ENCODE measurements around the gene ZC3H4.

ZC3H4 gene

GRCh38 chr19:47071731-47072130, 41.8 kb downstream of the ZC3H4 start:
- Histone ChIP-seq H3K27me3 (ENCODE audit: control insufficient read depth, insufficient read depth, low read length, poor library complexity, severe bottlenecking) (no peaks in the 10 kb centered on the region), H3K9me3 (ENCODE audit: control insufficient read depth, low read length) (no peaks in the 10 kb centered on the region), H3K4me3 (ENCODE audit: insufficient read depth, low read depth, low read length) (no peak overlapping the region), H3K27ac (ENCODE audit: insufficient read depth, low read depth, low read length, poor library complexity, severe bottlenecking) (no peak overlapping the region), H3K4me1 (ENCODE audit: control insufficient read depth, insufficient read depth, low read length) (no peaks in the 10 kb centered on the region), H3K36me3 (ENCODE audit: control insufficient read depth, insufficient read depth, low read length) (peaks cover 40% of the 10 kb centered on the region)
- 95% methylated on average over 12 of the region's 12 CpGs for WGBS, 2 experiments

GRCh38 chr19:47070756-47071155, 42.8 kb downstream of the ZC3H4 start:
- no peaks in the 10 kb centered on the region for H3K4me1 ChIP-seq (ENCODE audit: control insufficient read depth, insufficient read depth, low read length)
- no peak overlapping the region for H3K27ac ChIP-seq (ENCODE audit: insufficient read depth, low read depth, low read length, poor library complexity, severe bottlenecking)
- H3K27me3 ChIP-seq (ENCODE audit: control insufficient read depth, insufficient read depth, low read length, poor library complexity, severe bottlenecking) = no peaks in the 10 kb centered on the region
- H3K9me3 ChIP-seq (ENCODE audit: control insufficient read depth, low read length) = no peaks in the 10 kb centered on the region
- WGBS, 2 experiments = 96% methylated on average over 18 of the region's 18 CpGs
- H3K4me3 ChIP-seq (ENCODE audit: insufficient read depth, low read depth, low read length) = no peak overlapping the region
- peaks cover 37% of the 10 kb centered on the region for H3K36me3 ChIP-seq (ENCODE audit: control insufficient read depth, insufficient read depth, low read length)

- Histone ChIP-seq H3K9me3 (ENCODE audit: control insufficient read depth, low read length) (no peaks in the 10 kb centered on the region), H3K27me3 (ENCODE audit: control insufficient read depth, insufficient read depth, low read length, poor library complexity, severe bottlenecking) (no peaks in the 10 kb centered on the region), H3K36me3 (ENCODE audit: control insufficient read depth, insufficient read depth, low read length) (peaks cover 40% of the 10 kb centered on the region), H3K4me1 (ENCODE audit: control insufficient read depth, insufficient read depth, low read length) (no peaks in the 10 kb centered on the region), H3K27ac (ENCODE audit: insufficient read depth, low read depth, low read length, poor library complexity, severe bottlenecking) (no peak overlapping the region), H3K4me3 (ENCODE audit: insufficient read depth, low read depth, low read length) (no peak overlapping the region)
- 95 to 96% methylated on average over 15 of the region's 15 CpGs for WGBS, 2 experiments
Observed at GRCh38 chr19:47069795-47070194, 43.8 kb downstream of the ZC3H4 start.

GRCh38 chr19:47068876-47069406, 44.6 kb downstream of the ZC3H4 start:
- Histone ChIP-seq H3K4me3 (ENCODE audit: insufficient read depth, low read depth, low read length) (no peak overlapping the region), H3K27ac (ENCODE audit: insufficient read depth, low read depth, low read length, poor library complexity, severe bottlenecking) (no peak overlapping the region), H3K4me1 (ENCODE audit: control insufficient read depth, insufficient read depth, low read length) (no peaks in the 10 kb centered on the region), H3K27me3 (ENCODE audit: control insufficient read depth, insufficient read depth, low read length, poor library complexity, severe bottlenecking) (no peaks in the 10 kb centered on the region), H3K9me3 (ENCODE audit: control insufficient read depth, low read length) (no peaks in the 10 kb centered on the region), H3K36me3 (ENCODE audit: control insufficient read depth, insufficient read depth, low read length) (peaks cover 41% of the 10 kb centered on the region)
- whole genome bisulfite sequencing, 2 experiments = 94 to 95% methylated on average over 18 of the region's 18 CpGs

- no peaks in the 10 kb centered on the region for H3K27me3 ChIP-seq (ENCODE audit: control insufficient read depth, insufficient read depth, low read length, poor library complexity, severe bottlenecking)
- H3K9me3 ChIP-seq (ENCODE audit: control insufficient read depth, low read length) = no peaks in the 10 kb centered on the region
- H3K4me3 ChIP-seq (ENCODE audit: insufficient read depth, low read depth, low read length) = no peak overlapping the region
- H3K27ac ChIP-seq (ENCODE audit: insufficient read depth, low read depth, low read length, poor library complexity, severe bottlenecking) = no peak overlapping the region
- no peaks in the 10 kb centered on the region for H3K4me1 ChIP-seq (ENCODE audit: control insufficient read depth, insufficient read depth, low read length)
- peaks cover 41% of the 10 kb centered on the region for H3K36me3 ChIP-seq (ENCODE audit: control insufficient read depth, insufficient read depth, low read length)
- WGBS, 2 experiments = 93 to 95% methylated on average over 8 of the region's 8 CpGs
Observed at GRCh38 chr19:47068246-47068645, 45.3 kb downstream of the ZC3H4 start.

- WGBS, 2 experiments = 96% methylated on average over 36 of the region's 36 CpGs
- Histone ChIP-seq H3K4me1 (ENCODE audit: control insufficient read depth, insufficient read depth, low read length) (no peaks in the 10 kb centered on the region), H3K9me3 (ENCODE audit: control insufficient read depth, low read length) (no peaks in the 10 kb centered on the region), H3K27me3 (ENCODE audit: control insufficient read depth, insufficient read depth, low read length, poor library complexity, severe bottlenecking) (no peaks in the 10 kb centered on the region), H3K4me3 (ENCODE audit: insufficient read depth, low read depth, low read length) (no peak overlapping the region), H3K36me3 (ENCODE audit: control insufficient read depth, insufficient read depth, low read length) (peaks cover 41% of the 10 kb centered on the region), H3K27ac (ENCODE audit: insufficient read depth, low read depth, low read length, poor library complexity, severe bottlenecking) (no peak overlapping the region)
Observed at GRCh38 chr19:47067215-47067847, 46.2 kb downstream of the ZC3H4 start.

GRCh38 chr19:47066376-47067214, 47.0 kb downstream of the ZC3H4 start:
- Histone ChIP-seq H3K27me3 (ENCODE audit: control insufficient read depth, insufficient read depth, low read length, poor library complexity, severe bottlenecking) (no peaks in the 10 kb centered on the region), H3K27ac (ENCODE audit: insufficient read depth, low read depth, low read length, poor library complexity, severe bottlenecking) (no peak overlapping the region), H3K4me1 (ENCODE audit: control insufficient read depth, insufficient read depth, low read length) (no peaks in the 10 kb centered on the region), H3K9me3 (ENCODE audit: control insufficient read depth, low read length) (no peaks in the 10 kb centered on the region), H3K4me3 (ENCODE audit: insufficient read depth, low read depth, low read length) (no peak overlapping the region), H3K36me3 (ENCODE audit: control insufficient read depth, insufficient read depth, low read length) (peaks cover 40% of the 10 kb centered on the region)
- 96 to 97% methylated on average over 61 of the region's 61 CpGs for WGBS, 2 experiments

GRCh38 chr19:47065242-47065641, 48.3 kb downstream of the ZC3H4 start:
- WGBS, 2 experiments = 96 to 97% methylated on average over 11 of the region's 11 CpGs
- Histone ChIP-seq H3K4me3 (ENCODE audit: insufficient read depth, low read depth, low read length) (no peak overlapping the region), H3K9me3 (ENCODE audit: control insufficient read depth, low read length) (no peaks in the 10 kb centered on the region), H3K27ac (ENCODE audit: insufficient read depth, low read depth, low read length, poor library complexity, severe bottlenecking) (peak overlapping the region; percentile 36), H3K27me3 (ENCODE audit: control insufficient read depth, insufficient read depth, low read length, poor library complexity, severe bottlenecking) (no peaks in the 10 kb centered on the region), H3K36me3 (ENCODE audit: control insufficient read depth, insufficient read depth, low read length) (peaks cover 33% of the 10 kb centered on the region), H3K4me1 (ENCODE audit: control insufficient read depth, insufficient read depth, low read length) (no peaks in the 10 kb centered on the region)

GRCh38 chr19:47063874-47064273, 49.7 kb downstream of the ZC3H4 start:
- 91 to 94% methylated on average over 5 to 6 of the region's 6 CpGs for WGBS, 2 experiments
- no peaks in the 10 kb centered on the region for H3K27me3 ChIP-seq (ENCODE audit: control insufficient read depth, insufficient read depth, low read length, poor library complexity, severe bottlenecking)
- peaks cover 24% of the 10 kb centered on the region for H3K36me3 ChIP-seq (ENCODE audit: control insufficient read depth, insufficient read depth, low read length)
- H3K4me3 ChIP-seq (ENCODE audit: insufficient read depth, low read depth, low read length) = no peak overlapping the region
- H3K4me1 ChIP-seq (ENCODE audit: control insufficient read depth, insufficient read depth, low read length) = no peaks in the 10 kb centered on the region
- H3K9me3 ChIP-seq (ENCODE audit: control insufficient read depth, low read length) = no peaks in the 10 kb centered on the region
- H3K27ac ChIP-seq (ENCODE audit: insufficient read depth, low read depth, low read length, poor library complexity, severe bottlenecking) = no peak overlapping the region

GRCh38 chr19:47058621-47059022, 55.0 kb downstream of the ZC3H4 start:
- Histone ChIP-seq H3K36me3 (ENCODE audit: control insufficient read depth, insufficient read depth, low read length) (no peaks in the 10 kb centered on the region), H3K27me3 (ENCODE audit: control insufficient read depth, insufficient read depth, low read length, poor library complexity, severe bottlenecking) (no peaks in the 10 kb centered on the region), H3K4me1 (ENCODE audit: control insufficient read depth, insufficient read depth, low read length) (peaks cover 3% of the 10 kb centered on the region), H3K27ac (ENCODE audit: insufficient read depth, low read depth, low read length, poor library complexity, severe bottlenecking) (peak overlapping the region; percentile 59), H3K4me3 (ENCODE audit: insufficient read depth, low read depth, low read length) (no peak overlapping the region), H3K9me3 (ENCODE audit: control insufficient read depth, low read length) (no peaks in the 10 kb centered on the region)
- WGBS, 2 experiments = 82 to 89% methylated on average over 11 of the region's 11 CpGs

Measured in ectodermal cell (in vitro differentiated cells).